GM13976 (cell line): ENCODE measurements around the gene KLK2.

Experiments
- DNase-seq: peaks from one replicate; pipeline ENCODE4 v3.0.0; 2012; ENCODE audit warnings: low spot score
- CTCF ChIP-seq: IDR thresholded peaks from 2 replicates; pipeline ENCODE4 v1.5.1; 2012; ENCODE audit warnings: borderline replicate concordance, mild to moderate bottlenecking; ENCODE audit not compliant: insufficient read depth; ENCODE audit errors: extremely low read depth, missing control alignments, control extremely low read depth
- in situ Hi-C: fragments of 300-500 bp; cut with MboI; formaldehyde crosslinking; loops from one replicate; pipeline ENCODE4 v1.12.0; 2022; ENCODE audit warnings: low sequenced_read_pairs, mixed read lengths, inconsistent platforms; ENCODE audit not compliant: unreplicated experiment

Gene KLK2

GRCh38 chr19:50861010-50861409, 12.2 kb upstream of the KLK2 start:
- TF ChIP-seq CTCF, result no peak
- no peak for DNase-seq
- in situ Hi-C loops, result no loop called here

GRCh38 chr19:50861496-50862286, 11.5 kb upstream of the KLK2 start:
- in situ Hi-C loops, result no loop called here
- no peak for TF ChIP-seq CTCF
- DNase-seq, result no peak

GRCh38 chr19:50869479-50869878, 3.8 kb upstream of the KLK2 start:
- in situ Hi-C loops, result no loop called here
- no peak for DNase-seq
- no peak for TF ChIP-seq CTCF

GRCh38 chr19:50870417-50871089, 2.7 kb upstream of the KLK2 start:
- TF ChIP-seq CTCF, result no peak
- in situ Hi-C loops, result no loop called here

GRCh38 chr19:50874211-50874610, 972 bp downstream of the KLK2 start:
- in situ Hi-C loops, result no loop called here
- no peak for DNase-seq
- no peak for TF ChIP-seq CTCF

More at GRCh38 chr19:50870417-50871089, 2.7 kb upstream of the KLK2 start:
- no peak for DNase-seq

GRCh38 chr19:50875795-50876422, 2.7 kb downstream of the KLK2 start:
- in situ Hi-C loops, result no loop called here
- TF ChIP-seq CTCF, result no peak
- DNase-seq, result peak; percentile 73
